MCF 10A (cell line): ENCODE measurements around the gene RNF20. TPM values are rescaled to one million over a fixed set of nuclear protein-coding genes. Genes with fewer than 3 reads are reported as not detected.
A peak's percentile ranks its signal among the peaks of the same experiment; 100 is the strongest.

Experiments
- BruUV-seq: library from RNA; stranded (reverse); fragments of 400-500 nt; replicated peaks from 2 replicates; lab custom pipeline; 2021; lab: Mats Ljungman, UMichigan
- CTCF ChIA-PET: fragments of 300-600 bp; sonication (Branson Sonifier 250); formaldehyde crosslinking; extraction: SDS; loops from one replicate; lab custom pipeline; 2021; ENCODE audit warnings: antibody characterized with exemption, inconsistent platforms; lab: Yijun Ruan, JAX
- POLR2A ChIA-PET: fragments of 300-600, 350-650 bp; sonication (Branson Sonifier 250); formaldehyde crosslinking; extraction: SDS; loops from one replicate; lab custom pipeline; 2020; ENCODE audit warnings: antibody characterized with exemption, inconsistent platforms; lab: Yijun Ruan, JAX
- DNase-seq: peaks from one replicate; pipeline ENCODE4 v3.0.0-alpha.2; 2018; ENCODE audit not compliant: unreplicated experiment
- H3K27ac Mint-ChIP-seq: one replicate; pipeline ENCODE4 v1.8.0; 2022; ENCODE audit warnings: mild to moderate bottlenecking, low read depth, mixed read lengths; ENCODE audit not compliant: unreplicated experiment
- H3K27me3 Mint-ChIP-seq: one replicate; pipeline ENCODE4 v1.8.0; 2022; ENCODE audit warnings: mixed read lengths; ENCODE audit not compliant: insufficient read depth, unreplicated experiment
- H3K36me3 Mint-ChIP-seq: one replicate; pipeline ENCODE4 v1.8.0; 2022; ENCODE audit warnings: mild to moderate bottlenecking, moderate library complexity, mixed read lengths; ENCODE audit not compliant: insufficient read depth, unreplicated experiment
- H3K4me1 Mint-ChIP-seq: one replicate; pipeline ENCODE4 v1.8.0; 2022; ENCODE audit warnings: mixed read lengths; ENCODE audit not compliant: insufficient read depth, unreplicated experiment
- H3K4me3 Mint-ChIP-seq: one replicate; pipeline ENCODE4 v1.8.0; 2022; ENCODE audit warnings: mild to moderate bottlenecking, moderate library complexity, mixed read lengths; ENCODE audit not compliant: unreplicated experiment
- H3K9me3 Mint-ChIP-seq: one replicate; pipeline ENCODE4 v1.8.0; 2022; ENCODE audit warnings: mixed read lengths; ENCODE audit not compliant: unreplicated experiment
- CTCF ChIP-seq: fragments of 200-600 bp; IDR thresholded peaks from one replicate; pipeline ENCODE4 v1.8.0; 2022; ENCODE audit warnings: antibody characterized with exemption, mild to moderate bottlenecking; ENCODE audit not compliant: unreplicated experiment
- intact Hi-C: fragments of 100-400 bp; cut with micrococcal nuclease; formaldehyde crosslinking; loops from 2 replicates; pipeline ENCODE4 v1.14.1; 2022
- total RNA-seq: library from RNA; stranded (reverse); gene quantifications from 2 replicates; pipeline ENCODE4 v1.2.3, GENCODE V29; 2022

Gene RNF20
- total RNA-seq, 1 experiment from 2014 or later = 41.6 TPM

GRCh38 chr9:101486693-101487442, 46.8 kb upstream of the RNF20 start:
- peak; percentile 71 for DNase-seq
- TF ChIP-seq CTCF = peak; percentile 4
- Mint-ChIP-seq H3K27ac (peak overlapping the region; percentile 92), H3K27me3 (no peaks in the 10 kb centered on the region), H3K36me3 (no peaks in the 10 kb centered on the region), H3K4me1 (peaks cover 25% of the 10 kb centered on the region), H3K9me3 (no peaks in the 10 kb centered on the region), H3K4me3 (peak overlapping the region; percentile 82)
- ChIA-PET CTCF (interaction anchor here (0.5 to 3.4 kb wide), 16 partner anchors 8 to 1471 kb away, joined by 3 to 42 read pairs (median 5); no protein-coding TSS in a partner anchor), POLR2A (interaction anchor here (0.8 to 3.1 kb wide), 13 partner anchors 7 to 1060 kb away, joined by 3 to 37 read pairs (median 11); partner anchors contain the start of genes MRPL50, MSANTD3, RNF20 and ZNF189)
- no TSS peak for BruUV-seq
- intact Hi-C loops = loop anchor here (1.0 kb wide), 1 partner anchor 22 kb away; no protein-coding TSS in a partner anchor

- TF ChIP-seq CTCF = no peak
- Mint-ChIP-seq H3K4me1 (peaks cover 21% of the 10 kb centered on the region), H3K27me3 (no peaks in the 10 kb centered on the region), H3K9me3 (no peaks in the 10 kb centered on the region), H3K27ac (peak overlapping the region; percentile 92), H3K36me3 (no peaks in the 10 kb centered on the region), H3K4me3 (peak overlapping the region; percentile 82)
- intact Hi-C loops = loop anchor here (1.0 kb wide), 1 partner anchor 22 kb away; no protein-coding TSS in a partner anchor
- ChIA-PET POLR2A (interaction anchor here (1.2 to 3.1 kb wide), 14 partner anchors 7 to 1061 kb away, joined by 3 to 37 read pairs (median 10); partner anchors contain the start of genes MRPL50, MSANTD3, RNF20 and ZNF189), CTCF (interaction anchor here (0.6 to 3.4 kb wide), 13 partner anchors 8 to 371 kb away, joined by 3 to 42 read pairs (median 5); no protein-coding TSS in a partner anchor)
- no peak for DNase-seq
- BruUV-seq = no TSS peak
These were observed 46.2 kb upstream of the RNF20 start for GRCh38 chr9:101487443-101487840.

DNA sequence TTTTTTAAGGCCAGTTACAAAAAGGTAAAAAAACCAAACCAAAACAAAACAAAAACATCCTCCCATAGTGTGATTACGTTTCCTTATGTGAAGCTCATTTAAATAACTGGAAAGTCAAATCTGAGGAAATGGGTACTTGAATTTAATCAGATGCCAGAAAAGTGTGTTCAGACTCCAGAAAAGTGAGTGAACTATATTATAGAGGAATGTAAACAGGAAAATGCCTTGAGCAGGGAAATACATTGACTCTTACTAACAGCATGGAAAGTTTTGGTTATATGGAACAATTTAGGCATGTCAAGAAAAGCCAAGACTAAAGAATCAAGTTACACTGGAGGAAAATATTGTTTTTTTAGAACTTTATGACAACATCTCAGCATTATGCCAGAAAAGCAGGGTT, 37.8 kb upstream of the RNF20 start:
- CTCF ChIA-PET = interaction anchor here (1.5 kb wide), 1 partner anchor 31 kb away, joined by 7 read pairs; no protein-coding TSS in a partner anchor
- no peak overlapping the region for H3K4me3 Mint-ChIP-seq
- no peaks in the 10 kb centered on the region for H3K27me3 Mint-ChIP-seq
- TF ChIP-seq CTCF = no peak
- POLR2A ChIA-PET = interaction anchor here (0.6 to 2.2 kb wide), 5 partner anchors 8 to 38 kb away, joined by 3 to 8 read pairs (median 3); partner anchors contain the start of gene RNF20
- BruUV-seq = no TSS peak
- H3K36me3 Mint-ChIP-seq = no peaks in the 10 kb centered on the region
- H3K27ac Mint-ChIP-seq = no peak overlapping the region
- no peak for DNase-seq
- no peaks in the 10 kb centered on the region for H3K9me3 Mint-ChIP-seq
- intact Hi-C loops = no loop called here
- H3K4me1 Mint-ChIP-seq = no peaks in the 10 kb centered on the region

DNA sequence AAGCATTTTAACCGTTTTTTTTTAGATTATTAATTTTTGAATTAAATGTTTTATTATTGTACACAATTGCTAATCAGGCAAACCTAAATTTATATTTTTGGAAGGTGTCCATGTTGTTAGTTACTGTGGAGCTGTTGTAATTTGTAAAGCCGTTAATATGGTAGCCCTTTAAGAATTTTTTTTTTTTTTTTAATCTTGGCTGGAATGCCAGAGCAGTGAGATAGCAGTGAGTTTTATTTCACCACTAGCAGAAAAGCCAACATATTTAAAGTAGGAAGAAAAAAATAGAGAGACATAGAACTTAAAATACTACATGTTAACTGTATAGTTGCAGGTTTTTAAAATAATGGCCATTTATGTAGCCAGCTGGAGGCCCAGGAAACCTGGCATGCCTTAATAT, 35.3 kb upstream of the RNF20 start:
- no peak for DNase-seq
- H3K36me3 Mint-ChIP-seq = no peaks in the 10 kb centered on the region
- intact Hi-C loops = no loop called here
- no peaks in the 10 kb centered on the region for H3K4me1 Mint-ChIP-seq
- H3K27me3 Mint-ChIP-seq = no peaks in the 10 kb centered on the region
- no peak overlapping the region for H3K27ac Mint-ChIP-seq
- no peak for TF ChIP-seq CTCF
- ChIA-PET POLR2A (interaction anchor here (0.6 to 1.8 kb wide), 4 partner anchors 9 to 29 kb away, joined by 3 to 8 read pairs (median 6); a partner anchor contains a TSS), CTCF (interaction anchor here (0.7 to 1.7 kb wide), 3 partner anchors 9 to 1282 kb away, joined by 3 to 11 read pairs (median 5); no protein-coding TSS in a partner anchor)
- no peaks in the 10 kb centered on the region for H3K9me3 Mint-ChIP-seq
- no TSS peak for BruUV-seq
- no peak overlapping the region for H3K4me3 Mint-ChIP-seq
